Measurements from ENCODE around the gene ANKS1A.

ANKS1A gene

DNA sequence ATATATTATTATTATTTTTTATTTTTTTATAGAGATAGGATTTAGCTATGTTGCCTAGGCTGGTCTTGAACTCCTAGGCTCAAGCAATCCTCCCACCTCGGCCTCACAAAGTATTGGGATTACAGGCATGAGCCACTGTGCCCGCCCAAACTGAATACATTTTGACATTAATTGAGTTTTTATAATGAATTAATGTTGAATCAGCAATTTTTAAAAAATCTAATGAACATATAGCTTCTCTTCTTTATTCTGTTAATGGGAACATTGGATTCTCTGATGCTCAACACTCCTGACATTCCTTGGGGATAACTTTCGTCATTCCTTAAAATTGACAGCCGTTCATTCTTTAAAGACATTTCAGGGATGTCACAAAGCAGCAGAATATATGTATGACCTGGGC, 52.4 kb downstream of the ANKS1A start:
- FAIRE-seq (no peak), DNase-seq (ENCODE audit: insufficient read length, low spot score) (no peak)
- TF ChIP-seq, protein P1, sequence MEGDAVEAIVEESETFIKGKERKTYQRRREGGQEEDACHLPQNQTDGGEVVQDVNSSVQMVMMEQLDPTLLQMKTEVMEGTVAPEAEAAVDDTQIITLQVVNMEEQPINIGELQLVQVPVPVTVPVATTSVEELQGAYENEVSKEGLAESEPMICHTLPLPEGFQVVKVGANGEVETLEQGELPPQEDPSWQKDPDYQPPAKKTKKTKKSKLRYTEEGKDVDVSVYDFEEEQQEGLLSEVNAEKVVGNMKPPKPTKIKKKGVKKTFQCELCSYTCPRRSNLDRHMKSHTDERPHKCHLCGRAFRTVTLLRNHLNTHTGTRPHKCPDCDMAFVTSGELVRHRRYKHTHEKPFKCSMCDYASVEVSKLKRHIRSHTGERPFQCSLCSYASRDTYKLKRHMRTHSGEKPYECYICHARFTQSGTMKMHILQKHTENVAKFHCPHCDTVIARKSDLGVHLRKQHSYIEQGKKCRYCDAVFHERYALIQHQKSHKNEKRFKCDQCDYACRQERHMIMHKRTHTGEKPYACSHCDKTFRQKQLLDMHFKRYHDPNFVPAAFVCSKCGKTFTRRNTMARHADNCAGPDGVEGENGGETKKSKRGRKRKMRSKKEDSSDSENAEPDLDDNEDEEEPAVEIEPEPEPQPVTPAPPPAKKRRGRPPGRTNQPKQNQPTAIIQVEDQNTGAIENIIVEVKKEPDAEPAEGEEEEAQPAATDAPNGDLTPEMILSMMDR (IDR thresholded peaks at IDR 0.05; ENCODE audit: insufficient read depth, missing control alignments), result no peak

GRCh38 chr6:34945317-34945716, 56.3 kb downstream of the ANKS1A start:
- DNase-seq (ENCODE audit: insufficient read length, low spot score), result no peak
- TF ChIP-seq, protein P1 (IDR thresholded peaks at IDR 0.05; ENCODE audit: insufficient read depth, missing control alignments), result no peak
- FAIRE-seq, result no peak

DNA sequence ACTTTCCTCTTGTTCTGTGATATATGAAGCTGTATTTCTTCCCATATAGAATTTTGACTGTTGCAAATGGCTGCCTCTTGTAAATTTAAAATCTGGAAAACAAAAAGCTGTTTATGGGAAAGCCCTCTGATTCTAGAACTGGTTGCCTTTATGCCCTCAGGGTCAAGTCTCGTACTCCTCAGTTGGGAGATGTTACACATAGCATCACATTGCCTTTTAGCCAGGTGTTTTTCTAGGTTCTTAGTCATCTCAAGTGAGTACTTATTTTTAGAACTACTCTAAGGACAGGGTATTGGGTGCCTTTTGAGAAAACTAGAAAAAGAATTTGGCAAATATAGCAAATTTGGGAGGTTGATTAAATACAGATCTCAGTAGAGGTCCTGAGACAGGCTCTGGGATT, 58.5 kb downstream of the ANKS1A start:
- FAIRE-seq (no peak), DNase-seq (ENCODE audit: insufficient read length, low spot score) (no peak)
- TF ChIP-seq, protein P1 (IDR thresholded peaks at IDR 0.05; ENCODE audit: insufficient read depth, missing control alignments), result no peak

GRCh38 chr6:34949636-34950035, 60.6 kb downstream of the ANKS1A start:
- TF ChIP-seq, protein P1 (IDR thresholded peaks at IDR 0.05; ENCODE audit: insufficient read depth, missing control alignments), result no peak

GRCh38 chr6:34950849-34951248, 61.8 kb downstream of the ANKS1A start:
- TF ChIP-seq, protein P1 (IDR thresholded peaks at IDR 0.05; ENCODE audit: insufficient read depth, missing control alignments), result no peak
- DNase-seq (ENCODE audit: insufficient read length, low spot score) (no peak), FAIRE-seq (no peak)

More at GRCh38 chr6:34949636-34950035, 60.6 kb downstream of the ANKS1A start:
- FAIRE-seq, result no peak
- DNase-seq (ENCODE audit: insufficient read length, low spot score), result no peak

DNA sequence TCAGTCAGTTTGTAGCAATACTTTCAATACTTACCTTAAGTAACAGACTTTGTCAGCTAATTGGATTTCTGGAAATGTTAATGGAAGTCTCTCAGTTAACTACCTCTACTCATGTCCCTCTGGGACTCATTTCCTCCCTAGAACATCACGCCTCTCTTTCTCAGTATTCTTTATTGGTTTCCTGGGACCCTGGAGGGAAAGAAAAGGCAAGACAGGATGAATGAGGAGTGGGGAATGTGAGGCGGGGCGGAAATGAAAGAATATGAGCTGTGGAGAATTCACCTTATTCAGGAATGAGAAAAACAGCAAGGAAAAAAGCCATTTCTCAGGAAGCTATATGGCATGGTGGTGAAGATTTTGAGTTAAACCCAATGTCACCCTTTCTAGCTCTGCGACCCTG, 62.7 kb downstream of the ANKS1A start:
- FAIRE-seq, result no peak
- DNase-seq (ENCODE audit: insufficient read length, low spot score), result no peak
- TF ChIP-seq, protein P1 (IDR thresholded peaks at IDR 0.05; ENCODE audit: insufficient read depth, missing control alignments), result no peak

DNA sequence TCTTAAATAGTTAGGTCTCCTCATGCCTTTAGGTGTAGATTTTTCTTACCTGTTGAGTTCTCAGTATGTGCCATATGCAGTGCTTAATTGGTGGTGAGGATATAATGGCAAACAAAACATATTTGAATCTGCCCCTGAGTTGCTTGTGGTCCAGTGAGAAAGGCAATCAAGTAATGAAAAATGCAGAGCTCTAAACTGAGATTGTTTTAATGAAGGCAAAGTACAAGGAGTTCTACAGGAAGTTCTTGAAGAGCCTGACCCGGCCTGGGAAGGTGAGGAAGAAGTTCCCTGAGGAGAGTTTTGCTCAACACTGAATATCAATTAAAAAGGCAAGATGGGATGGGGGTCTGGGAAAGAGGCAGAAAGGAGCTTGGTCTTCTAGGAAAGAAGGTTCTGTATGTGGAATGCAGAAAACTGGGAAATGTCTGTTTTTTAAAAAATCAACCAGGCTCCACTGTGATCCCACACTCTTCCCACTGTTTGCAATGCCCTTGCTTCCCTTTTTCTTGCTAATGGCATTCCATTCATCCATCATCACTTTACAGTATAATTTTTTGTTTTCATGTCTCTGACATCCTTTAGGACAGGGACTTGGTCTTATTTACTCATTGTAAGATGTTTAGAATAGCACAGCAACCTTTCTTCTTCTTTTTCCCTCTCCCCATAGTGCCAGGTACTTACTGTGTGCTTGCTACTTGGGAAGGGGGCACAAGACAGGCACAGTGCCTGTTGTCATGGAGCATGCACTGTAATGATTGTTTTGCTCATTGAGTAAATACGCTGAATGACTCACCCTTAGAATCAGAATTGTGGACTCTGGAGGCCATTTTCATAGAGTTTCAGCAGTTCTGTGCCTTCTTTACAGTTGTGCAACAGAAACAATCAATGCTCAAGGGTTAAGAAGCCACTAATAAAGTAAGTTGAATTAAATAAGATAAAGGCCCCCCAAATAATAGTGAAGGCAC, 64.3 kb downstream of the ANKS1A start:
- TF ChIP-seq, protein P1 (IDR thresholded peaks at IDR 0.05; ENCODE audit: insufficient read depth, missing control alignments), result no peak
- no peak for DNase-seq (ENCODE audit: insufficient read length, low spot score)
- no peak for FAIRE-seq
